Transverse colon (tissue), 4 donors: ENCODE results near the gene TMEM107.

Experiments used
- CTCF ChIP-seq, 5 experiments: fragments of 200-600 bp in 3 of 5; fragments of 450-650 bp in 2 of 5; sonication (generic) in 3 of 5; IDR thresholded peaks; 1 replicate in 2 of 5; 2 replicates in 3 of 5; pipeline ENCODE4 v1.5.1; 2016 to 2017; ENCODE audit warnings: antibody characterized with exemption in 5 of 5, inconsistent platforms in 3 of 5, mild to moderate bottlenecking in 2 of 5, moderate library complexity in 1 of 5
- EP300 ChIP-seq: sonication (generic); formaldehyde crosslinking; IDR thresholded peaks from one replicate; pipeline ENCODE4 v1.6.1; 2017; ENCODE audit warnings: antibody characterized with exemption, low read depth
- POLR2A ChIP-seq: fragments of 450-650 bp; IDR thresholded peaks from one replicate; pipeline ENCODE4 v1.6.1; 2016; ENCODE audit warnings: antibody characterized with exemption, mild to moderate bottlenecking, moderate library complexity
- POLR2AphosphoS5 ChIP-seq, 3 donors: sonication (generic); formaldehyde crosslinking; IDR thresholded peaks; one replicate each; pipeline ENCODE4 v1.6.1; 2016; ENCODE audit warnings: antibody characterized with exemption in 3 of 3

GRCh38 chr17:8206536-8206935 is 30.4 kb upstream of the TMEM107 start:
- no peak for TF ChIP-seq CTCF (IDR thresholded peaks at IDR 0.05)
- TF ChIP-seq EP300: no peak
- TF ChIP-seq POLR2A: no peak
- no peak for TF ChIP-seq POLR2AphosphoS5 (IDR thresholded peaks at IDR 0.05)
